Measurements from ENCODE around the gene HMGN4. TPM values are rescaled to one million over a fixed set of nuclear protein-coding genes. Genes with fewer than 3 reads are reported as not detected.

HMGN4 gene
- total and polyA plus RNA-seq, 9 of the 15 experiments (the other 6 are each of a cell fraction or from before 2014, with no cell fraction given): 35.4 to 134 (median 94.1) TPM

GRCh38 chr6:26521600-26522391 is 16.4 kb upstream of the HMGN4 start (continued):
- TF ChIP-seq HOMEZ (CRISPR knock-in tag; IDR thresholded peaks at IDR 0.05) (no peak), CBFB (CRISPR knock-in tag; IDR thresholded peaks at IDR 0.05) (no peak), SREBF2 (CRISPR knock-in tag; IDR thresholded peaks at IDR 0.05) (no peak), WHSC1 (IDR thresholded peaks at IDR 0.05; ENCODE audit: low read length) (no peak), VEZF1 (CRISPR knock-in tag; IDR thresholded peaks at IDR 0.05) (no peak), SRF (CRISPR knock-in tag; IDR thresholded peaks at IDR 0.05) (no peak; a peak in 1 of 4 replicates), CTCF (IDR thresholded peaks at IDR 0.05 in 2 of 3, conservative IDR thresholded peaks at IDR 0.05 in 1 of 3; ENCODE audit: insufficient read depth in 2 of 3, low read depth in 1 of 3, low read length in 3 of 3) (peak; percentile 73 to 82 (median 80)), ATF6 (CRISPR knock-in tag; IDR thresholded peaks at IDR 0.05) (peak; percentile 97), U2AF1 (optimal IDR thresholded peaks at IDR 0.05; ENCODE audit: low read depth, low read length) (peak; percentile 55), RBBP5 (IDR thresholded peaks at IDR 0.05; ENCODE audit: borderline replicate concordance, insufficient read depth, low read length, poor library complexity, severe bottlenecking) (peak; percentile 80), ZBTB43 (CRISPR knock-in tag; IDR thresholded peaks at IDR 0.05) (no peak; the same call in 1 of the 2 replicates), U2AF2 (optimal IDR thresholded peaks at IDR 0.05; ENCODE audit: low read depth, low read length) (no peak), ELK3 (CRISPR knock-in tag; IDR thresholded peaks at IDR 0.05) (no peak), E2F4 (CRISPR knock-in tag; IDR thresholded peaks at IDR 0.05; ENCODE audit: low read depth) (no peak)

All from K562 (cell line).